ENCODE measurements around the gene NGRN.
A peak's percentile ranks its signal among the peaks of the same experiment; 100 is the strongest.

Gene NGRN, protein sequence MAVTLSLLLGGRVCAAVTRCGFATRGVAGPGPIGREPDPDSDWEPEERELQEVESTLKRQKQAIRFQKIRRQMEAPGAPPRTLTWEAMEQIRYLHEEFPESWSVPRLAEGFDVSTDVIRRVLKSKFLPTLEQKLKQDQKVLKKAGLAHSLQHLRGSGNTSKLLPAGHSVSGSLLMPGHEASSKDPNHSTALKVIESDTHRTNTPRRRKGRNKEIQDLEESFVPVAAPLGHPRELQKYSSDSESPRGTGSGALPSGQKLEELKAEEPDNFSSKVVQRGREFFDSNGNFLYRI

DNA sequence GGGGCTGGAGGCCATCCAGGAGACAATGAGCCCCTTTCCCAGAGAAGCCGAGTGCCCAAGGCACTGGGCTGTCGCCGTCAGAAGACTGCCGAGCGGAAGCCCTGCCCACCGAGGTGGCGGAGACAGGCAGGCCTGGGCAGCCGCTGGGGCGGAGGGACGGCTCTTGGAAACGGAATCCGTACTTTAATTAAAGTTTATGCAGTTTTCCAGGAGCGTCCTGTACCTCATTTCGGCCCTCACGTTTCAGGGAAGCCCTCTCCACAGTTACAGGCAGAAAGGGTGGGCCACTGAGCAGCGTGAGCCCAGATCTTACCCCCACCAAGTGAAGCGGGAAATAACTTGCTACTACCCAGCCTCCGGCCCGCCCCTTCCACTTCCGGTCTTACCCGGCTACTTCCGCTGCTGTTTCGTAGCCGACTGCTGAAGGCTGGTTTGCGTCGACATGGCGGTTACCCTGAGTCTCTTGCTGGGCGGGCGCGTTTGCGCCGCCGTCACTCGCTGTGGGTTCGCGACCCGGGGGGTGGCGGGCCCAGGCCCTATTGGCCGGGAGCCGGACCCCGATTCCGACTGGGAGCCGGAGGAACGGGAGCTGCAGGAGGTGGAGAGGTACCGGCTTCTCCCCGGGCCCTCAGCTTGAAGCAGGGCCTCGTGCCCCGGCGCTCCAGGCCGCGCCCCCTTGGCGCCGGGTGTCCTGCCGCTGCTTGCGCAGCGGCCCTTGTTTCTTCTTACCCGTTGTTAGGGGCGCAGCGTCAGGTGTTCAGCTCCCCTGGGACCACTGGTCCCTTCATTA, at the start of gene NGRN:
Gene NGRN, plus strand, starts transcription at position 402 of the 790 bp plus-strand sequence. Its CDS starts 41 bp downstream, at position 443.
- DNase-seq (ENCODE audit: low read depth) = peak; percentile 68

DNA sequence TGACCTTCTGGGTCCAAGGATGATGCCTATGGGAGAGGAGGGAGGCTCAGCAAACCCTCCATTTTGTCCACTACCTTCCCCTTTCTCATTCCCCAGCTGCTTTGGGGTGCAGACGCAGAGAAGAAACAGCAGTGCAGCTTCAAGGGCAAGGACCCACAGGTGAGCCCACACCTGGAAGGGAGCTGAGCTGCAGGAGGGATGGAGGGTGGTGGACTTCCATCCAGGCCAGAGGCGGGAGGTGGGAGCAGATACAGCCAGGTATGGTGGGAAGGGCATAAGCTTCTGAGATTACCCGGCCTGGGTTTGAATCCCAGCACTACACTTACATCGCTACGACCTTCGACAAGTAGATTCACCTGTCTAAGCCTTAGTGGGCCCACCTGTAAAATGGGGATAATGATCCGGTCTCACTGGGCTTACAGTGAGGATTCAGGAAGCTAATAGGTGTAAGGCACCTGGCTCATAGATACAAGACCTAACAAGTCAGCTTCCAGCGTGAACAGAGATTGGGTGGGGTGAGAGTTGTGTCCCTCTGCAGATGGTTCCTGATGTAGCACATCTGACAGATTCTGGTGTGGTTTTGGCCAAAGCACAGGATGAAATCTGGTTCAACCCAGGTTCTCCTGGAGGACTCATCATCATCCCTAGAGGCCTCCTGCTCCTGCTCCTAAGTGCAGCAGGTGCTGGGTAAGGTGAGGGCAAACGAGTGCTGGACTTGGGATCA, 47.6 kb upstream of the NGRN start:
- no peak for DNase-seq (ENCODE audit: low read depth)

DNA sequence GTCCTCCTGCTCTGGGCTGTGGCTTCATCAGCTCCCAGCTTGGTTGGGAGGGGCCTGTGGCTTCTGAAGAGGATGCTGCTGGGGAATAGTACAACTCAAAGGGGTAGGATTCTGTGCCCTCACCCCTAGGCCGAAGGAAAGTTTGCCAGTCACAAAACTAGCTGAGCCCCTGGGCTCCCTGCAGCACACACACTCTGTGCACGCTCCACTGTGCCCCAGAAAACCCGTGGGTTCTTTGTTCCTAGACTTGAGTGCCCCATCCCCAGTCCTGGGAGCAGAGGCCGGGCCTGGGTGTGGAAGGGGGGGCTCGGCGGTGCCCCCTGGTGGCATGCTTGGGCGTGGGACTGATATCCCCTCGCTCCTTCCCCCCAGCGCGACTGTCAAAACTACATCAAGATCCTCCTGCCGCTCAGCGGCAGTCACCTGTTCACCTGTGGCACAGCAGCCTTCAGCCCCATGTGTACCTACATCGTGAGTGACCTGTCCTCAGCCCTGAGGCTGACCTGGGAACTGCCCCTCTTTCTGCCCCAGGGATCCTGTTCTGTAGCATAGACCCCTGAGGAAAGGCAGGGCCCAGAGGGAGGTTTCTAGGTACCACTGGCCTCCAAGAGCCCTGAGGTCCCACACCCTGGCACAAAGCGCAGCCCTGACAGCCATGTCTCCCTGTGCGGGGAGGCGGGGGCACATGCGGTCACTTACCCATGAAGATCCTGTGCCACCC, 45.9 kb upstream of the NGRN start:
- DNase-seq (ENCODE audit: low read depth) = no peak

DNA sequence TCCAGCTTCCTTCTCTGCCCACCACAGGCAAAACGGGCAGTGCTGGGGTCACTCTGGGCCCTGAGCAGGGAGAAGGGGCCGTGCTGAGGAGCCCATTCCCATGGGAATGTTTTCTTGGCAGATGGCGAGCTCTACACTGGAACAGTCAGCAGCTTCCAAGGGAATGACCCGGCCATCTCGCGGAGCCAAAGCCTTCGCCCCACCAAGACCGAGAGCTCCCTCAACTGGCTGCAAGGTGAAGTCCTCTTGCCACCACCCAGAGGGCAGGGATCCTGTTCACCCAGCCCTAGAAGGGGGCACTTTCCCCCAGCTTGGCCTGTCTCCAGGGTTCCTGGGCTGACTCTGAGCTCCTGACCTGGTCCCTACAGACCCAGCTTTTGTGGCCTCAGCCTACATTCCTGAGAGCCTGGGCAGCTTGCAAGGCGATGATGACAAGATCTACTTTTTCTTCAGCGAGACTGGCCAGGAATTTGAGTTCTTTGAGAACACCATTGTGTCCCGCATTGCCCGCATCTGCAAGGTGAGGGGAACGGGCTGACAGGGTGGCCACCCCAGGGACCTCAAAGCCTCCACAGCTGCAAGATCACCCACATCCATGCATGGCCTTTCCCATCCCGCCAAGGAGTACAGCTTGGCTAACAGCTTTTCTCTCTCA, 44.1 kb upstream of the NGRN start:
- no peak for DNase-seq (ENCODE audit: low read depth)

DNA sequence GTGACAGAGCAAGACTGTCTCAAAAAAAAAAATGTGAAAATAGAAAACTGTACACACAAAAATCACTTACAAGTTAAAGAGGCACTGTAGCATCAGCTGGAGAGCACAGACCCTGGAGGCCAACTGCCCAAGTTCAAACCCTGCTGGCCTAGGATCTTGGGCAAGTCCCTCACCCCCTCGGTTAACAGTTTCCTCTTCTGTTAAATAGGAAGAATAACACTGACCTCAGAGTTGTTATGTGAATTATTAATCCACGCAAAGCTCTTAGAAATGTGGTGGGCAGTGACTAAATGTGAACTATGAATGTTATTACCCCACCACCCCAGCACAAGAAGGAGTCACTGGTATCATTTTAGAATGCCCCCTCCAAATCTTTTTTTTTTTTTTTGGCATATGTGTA, 42.9 kb upstream of the NGRN start:
- DNase-seq (ENCODE audit: low read depth) = no peak

DNA sequence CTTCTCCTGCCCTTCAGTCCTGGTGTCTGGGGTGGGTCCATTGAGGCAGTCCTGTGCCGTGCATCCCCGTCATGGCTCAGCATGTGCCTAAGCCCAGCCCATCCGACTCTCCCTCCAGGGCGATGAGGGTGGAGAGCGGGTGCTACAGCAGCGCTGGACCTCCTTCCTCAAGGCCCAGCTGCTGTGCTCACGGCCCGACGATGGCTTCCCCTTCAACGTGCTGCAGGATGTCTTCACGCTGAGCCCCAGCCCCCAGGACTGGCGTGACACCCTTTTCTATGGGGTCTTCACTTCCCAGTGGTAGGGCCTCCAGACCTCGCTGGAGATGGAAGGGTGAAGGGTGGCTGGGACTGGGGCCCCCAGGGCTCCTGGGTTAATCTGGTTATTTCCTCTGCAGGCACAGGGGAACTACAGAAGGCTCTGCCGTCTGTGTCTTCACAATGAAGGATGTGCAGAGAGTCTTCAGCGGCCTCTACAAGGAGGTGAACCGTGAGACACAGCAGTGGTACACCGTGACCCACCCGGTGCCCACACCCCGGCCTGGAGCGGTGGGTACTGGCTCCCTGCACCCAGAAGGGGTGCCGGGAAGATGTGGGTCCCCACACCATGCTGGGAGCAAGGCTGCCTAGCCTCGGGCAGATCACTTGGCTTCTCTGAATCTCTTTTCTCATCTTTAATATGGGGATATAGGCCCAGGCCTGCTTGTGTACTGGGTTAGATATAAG, 41.9 kb upstream of the NGRN start:
- no peak for DNase-seq (ENCODE audit: low read depth)

DNA sequence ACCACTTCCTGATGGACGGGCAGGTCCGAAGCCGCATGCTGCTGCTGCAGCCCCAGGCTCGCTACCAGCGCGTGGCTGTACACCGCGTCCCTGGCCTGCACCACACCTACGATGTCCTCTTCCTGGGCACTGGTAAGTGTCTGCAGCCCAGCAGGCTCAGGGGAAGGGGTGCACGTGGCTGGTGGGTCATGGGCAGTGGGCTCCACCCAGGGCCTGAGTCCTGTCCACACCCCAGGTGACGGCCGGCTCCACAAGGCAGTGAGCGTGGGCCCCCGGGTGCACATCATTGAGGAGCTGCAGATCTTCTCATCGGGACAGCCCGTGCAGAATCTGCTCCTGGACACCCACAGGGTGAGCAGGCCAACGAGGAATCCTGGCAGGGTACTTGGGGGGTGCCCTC, 40.4 kb upstream of the NGRN start:
- DNase-seq (ENCODE audit: low read depth) = no peak

DNA sequence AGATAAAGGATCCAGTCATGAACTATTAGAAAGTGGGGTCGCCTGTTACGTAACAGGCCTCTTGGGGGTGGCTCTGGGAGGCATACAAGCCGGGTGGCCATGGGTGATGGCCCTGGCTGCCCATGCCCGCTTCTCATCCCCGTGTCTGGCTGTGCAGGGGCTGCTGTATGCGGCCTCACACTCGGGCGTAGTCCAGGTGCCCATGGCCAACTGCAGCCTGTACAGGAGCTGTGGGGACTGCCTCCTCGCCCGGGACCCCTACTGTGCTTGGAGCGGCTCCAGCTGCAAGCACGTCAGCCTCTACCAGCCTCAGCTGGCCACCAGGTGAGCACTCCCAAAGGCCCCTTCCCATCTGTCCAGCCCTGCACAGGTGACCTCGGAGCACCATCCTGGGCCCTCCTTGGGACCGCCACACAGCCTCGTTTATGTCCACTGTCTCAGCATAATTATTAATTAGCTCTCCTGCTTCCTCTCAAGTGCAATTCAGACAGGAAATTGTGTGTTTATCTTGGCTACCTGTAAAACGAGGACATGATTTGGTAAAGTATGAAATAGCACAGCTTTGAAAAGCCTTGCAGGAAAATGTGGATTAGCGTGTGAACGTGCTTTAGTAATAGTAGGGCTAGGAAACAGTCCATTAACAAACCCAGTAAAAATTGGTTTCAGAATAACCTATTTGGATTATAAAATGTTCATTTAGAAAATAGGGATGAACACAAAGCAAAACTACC, 39.8 kb upstream of the NGRN start:
- no peak for DNase-seq (ENCODE audit: low read depth)

DNA sequence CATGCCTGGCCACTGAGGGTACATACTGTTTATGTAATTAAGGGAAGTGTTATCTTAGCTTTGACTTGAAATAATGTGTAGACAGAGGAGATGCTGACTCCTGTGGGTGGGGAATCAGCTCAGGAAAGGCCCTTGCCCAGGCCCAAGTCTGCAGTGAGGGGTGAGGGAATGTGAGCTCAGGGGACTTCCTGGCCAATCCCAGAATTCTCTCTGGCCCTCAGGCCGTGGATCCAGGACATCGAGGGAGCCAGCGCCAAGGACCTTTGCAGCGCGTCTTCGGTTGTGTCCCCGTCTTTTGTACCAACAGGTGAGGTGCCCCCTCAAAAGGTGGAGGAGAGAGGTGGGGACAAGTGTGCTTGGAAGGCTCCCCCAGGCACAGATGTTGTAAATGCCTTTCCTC, 38.1 kb upstream of the NGRN start:
- no peak for DNase-seq (ENCODE audit: low read depth)

DNA sequence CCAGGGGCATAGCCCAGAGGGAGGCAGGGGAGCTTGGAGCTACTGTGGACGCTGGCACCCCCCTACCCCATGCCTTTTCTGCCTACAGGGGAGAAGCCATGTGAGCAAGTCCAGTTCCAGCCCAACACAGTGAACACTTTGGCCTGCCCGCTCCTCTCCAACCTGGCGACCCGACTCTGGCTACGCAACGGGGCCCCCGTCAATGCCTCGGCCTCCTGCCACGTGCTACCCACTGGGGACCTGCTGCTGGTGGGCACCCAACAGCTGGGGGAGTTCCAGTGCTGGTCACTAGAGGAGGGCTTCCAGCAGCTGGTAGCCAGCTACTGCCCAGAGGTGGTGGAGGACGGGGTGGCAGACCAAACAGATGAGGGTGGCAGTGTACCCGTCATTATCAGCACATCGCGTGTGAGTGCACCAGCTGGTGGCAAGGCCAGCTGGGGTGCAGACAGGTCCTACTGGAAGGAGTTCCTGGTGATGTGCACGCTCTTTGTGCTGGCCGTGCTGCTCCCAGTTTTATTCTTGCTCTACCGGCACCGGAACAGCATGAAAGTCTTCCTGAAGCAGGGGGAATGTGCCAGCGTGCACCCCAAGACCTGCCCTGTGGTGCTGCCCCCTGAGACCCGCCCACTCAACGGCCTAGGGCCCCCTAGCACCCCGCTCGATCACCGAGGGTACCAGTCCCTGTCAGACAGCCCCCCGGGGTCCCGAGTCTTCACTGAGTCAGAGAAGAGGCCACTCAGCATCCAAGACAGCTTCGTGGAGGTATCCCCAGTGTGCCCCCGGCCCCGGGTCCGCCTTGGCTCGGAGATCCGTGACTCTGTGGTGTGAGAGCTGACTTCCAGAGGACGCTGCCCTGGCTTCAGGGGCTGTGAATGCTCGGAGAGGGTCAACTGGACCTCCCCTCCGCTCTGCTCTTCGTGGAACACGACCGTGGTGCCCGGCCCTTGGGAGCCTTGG, 37.4 kb upstream of the NGRN start:
- no peak for DNase-seq (ENCODE audit: low read depth)

DNA sequence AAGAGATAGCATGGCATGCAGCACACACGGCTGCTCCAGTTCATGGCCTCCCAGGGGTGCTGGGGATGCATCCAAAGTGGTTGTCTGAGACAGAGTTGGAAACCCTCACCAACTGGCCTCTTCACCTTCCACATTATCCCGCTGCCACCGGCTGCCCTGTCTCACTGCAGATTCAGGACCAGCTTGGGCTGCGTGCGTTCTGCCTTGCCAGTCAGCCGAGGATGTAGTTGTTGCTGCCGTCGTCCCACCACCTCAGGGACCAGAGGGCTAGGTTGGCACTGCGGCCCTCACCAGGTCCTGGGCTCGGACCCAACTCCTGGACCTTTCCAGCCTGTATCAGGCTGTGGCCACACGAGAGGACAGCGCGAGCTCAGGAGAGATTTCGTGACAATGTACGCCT, 36.5 kb upstream of the NGRN start:
- no peak for DNase-seq (ENCODE audit: low read depth)

DNA sequence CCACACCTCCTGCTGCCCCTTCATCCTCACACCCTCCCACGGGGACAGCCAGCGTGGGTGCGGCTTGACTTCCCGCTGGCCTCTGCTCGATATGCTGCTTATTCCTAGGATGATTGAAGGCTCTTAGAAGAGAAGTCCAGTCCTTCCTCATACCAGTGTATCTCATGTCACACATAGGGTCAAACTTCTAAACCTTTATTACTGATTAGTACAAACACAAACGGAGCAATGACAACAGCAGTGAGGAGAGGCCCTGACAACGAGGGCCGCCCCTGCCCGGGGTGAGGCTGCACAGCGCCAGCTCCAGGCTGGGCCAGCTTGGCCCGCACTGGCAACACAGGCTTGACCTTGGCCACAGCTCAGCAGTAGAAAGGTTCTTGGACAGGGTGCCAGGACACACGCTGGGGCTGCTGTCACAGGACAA, 35.4 kb upstream of the NGRN start:
- DNase-seq (ENCODE audit: low read depth) = no peak

DNA sequence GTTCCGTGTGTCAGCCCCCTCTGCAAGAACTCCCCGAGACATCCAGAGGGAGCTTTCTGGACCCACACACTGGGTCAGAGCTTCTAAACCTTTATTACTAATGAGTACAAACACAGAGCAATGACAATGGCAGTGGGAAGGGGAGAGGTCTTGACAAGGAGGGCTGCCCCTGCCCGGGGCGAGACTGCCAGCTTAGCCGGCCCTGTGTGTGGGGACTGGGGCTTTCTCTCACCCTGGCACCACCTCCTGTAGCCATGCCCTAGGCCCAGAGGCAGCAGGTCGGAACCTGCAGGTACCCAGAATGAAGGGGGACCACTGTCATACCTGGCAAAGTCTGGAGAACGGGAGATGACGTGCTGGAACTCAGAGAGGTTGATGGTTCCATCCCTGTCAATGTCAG, 34.9 kb upstream of the NGRN start:
- no peak for DNase-seq (ENCODE audit: low read depth)

DNA sequence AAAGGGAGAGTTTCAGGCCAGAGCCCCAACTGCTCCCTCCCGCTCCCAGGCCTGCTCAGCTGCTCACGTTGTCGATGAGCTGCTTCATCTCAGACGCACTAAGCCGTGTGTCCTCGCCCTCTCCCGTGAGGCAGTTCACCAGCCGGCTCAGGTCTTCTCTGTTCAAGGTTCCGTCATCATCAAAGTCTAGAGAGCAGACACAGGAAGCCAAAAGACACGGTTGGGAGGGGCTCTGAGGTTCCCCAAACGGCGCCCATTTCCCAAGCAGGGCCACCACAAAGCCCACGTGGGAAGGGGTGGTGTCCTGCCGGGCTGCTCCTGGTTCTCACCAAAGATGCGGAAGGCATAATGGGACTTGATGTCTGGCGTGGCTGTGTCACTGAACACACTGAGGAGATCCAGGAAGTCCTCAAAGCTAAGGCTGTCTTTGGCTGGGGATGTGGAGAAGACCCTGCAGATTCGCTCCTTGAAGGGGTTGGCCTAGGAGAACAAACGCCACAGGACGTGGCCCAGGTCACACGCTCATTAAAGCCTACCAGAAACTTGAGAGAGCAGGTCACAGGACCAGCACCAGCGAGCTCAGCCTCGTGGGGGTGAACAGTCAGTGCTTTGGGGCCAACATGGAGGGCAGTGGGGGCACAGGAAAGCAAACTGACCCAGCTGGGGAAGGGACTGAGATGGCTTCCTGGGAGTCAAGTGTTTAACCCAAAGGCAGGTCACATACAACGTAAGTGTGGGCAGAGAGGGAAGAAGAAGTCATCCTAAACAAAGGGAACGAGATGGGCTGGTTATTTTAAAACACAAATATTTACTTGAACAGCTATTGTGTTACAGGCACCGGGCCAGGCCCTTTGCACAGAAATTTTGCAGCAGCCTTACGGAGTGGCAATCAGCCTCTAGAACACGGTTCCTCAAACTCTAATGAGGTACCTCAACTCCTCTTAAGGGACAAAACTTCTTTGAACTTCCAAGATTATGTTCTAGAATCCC, 34.1 kb upstream of the NGRN start:
- no peak for DNase-seq (ENCODE audit: low read depth)

DNA sequence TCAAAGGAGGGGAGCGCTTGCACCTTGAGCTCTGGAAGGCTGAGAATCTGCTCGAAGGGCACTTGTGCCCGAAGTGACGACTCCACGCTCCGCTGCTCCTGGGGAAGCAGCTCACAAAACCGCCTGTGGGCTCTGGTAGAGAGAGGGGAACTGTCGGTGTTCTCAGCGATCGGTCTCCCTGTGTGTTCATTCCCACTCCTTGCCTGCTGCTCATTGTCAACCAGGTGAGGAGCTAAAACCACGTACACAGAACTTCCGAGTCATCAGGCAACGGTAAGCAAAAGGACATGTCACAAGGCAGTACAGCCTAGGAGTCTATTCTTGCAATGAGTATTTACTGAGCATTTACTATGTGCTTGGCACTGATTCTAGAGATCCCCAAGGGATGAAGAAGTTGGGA, 33.3 kb upstream of the NGRN start:
- no peak for DNase-seq (ENCODE audit: low read depth)

DNA sequence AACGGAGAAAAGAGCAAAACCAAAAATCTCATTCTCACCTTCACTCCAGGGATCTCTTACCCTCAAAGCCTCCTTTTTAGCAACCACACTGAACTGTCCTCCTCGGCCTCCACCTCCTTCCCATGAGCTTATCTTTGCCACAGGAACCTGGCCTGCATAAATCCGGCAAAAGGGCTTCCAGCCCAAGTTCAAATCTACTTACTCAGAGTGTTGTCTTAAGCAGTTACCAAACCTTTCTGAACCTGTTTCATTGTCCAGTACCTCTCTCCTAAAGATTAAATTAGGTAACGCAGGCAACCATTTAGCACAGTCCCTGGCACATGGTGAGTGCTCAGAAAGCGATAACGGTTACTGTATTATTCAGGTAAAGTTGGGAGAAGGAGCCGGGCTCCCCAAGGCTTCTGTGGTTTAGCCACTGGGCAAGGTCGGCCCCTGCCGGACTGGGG, 32.5 kb upstream of the NGRN start:
- DNase-seq (ENCODE audit: low read depth) = peak; percentile 10

DNA sequence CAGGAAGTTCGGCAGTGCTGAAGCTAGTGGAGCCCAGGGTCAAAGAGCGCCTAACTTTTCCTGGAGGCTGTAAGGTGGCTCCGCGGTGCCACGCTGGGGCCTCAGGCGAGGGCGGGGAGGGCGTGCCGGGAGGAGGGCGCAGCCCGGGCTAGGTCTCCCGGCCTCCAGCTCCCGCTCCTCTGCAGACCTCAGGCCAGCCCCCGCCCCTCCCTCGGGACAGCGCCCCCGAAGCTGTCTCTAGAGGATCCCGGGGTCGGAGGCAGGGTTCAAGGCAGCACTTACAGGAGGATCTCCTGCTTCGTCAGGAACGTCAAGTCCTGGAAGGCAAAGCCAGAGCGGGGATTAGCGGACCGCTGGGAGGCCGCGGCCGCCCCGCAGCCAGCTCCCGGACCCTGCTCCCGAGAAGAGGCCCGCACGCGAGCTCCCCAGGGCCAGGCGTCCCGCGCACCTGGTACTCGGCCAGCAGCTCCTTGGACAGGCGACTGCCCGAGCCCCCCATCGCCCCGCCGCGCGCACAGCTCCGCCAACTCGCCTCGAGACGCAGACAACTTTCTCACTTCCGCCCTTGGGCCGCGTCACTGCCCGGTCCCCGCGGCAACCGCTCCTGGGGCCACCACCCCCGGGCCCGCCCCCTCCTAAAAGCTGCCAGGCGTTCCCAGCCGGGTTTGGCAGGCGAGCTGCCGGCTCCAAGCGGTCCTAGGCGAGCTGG, 31.9 kb upstream of the NGRN start, which contains the start of gene CIB1:
Gene CIB1, minus strand, starts transcription at position 555 of the 709 bp plus-strand sequence. Its CDS starts 56 bp downstream, at position 499.
- peak; percentile 16 for DNase-seq (ENCODE audit: low read depth)

Data from HS-5 (cell line).